WTC11 (cell line): Measurements from ENCODE around the gene DUSP18. TPM values are rescaled to one million over a fixed set of nuclear protein-coding genes. Genes with fewer than 3 reads are reported as not detected.

Experiments
- ATAC-seq: fragments of 200-7000 bp; cut with Tn5 transposase; 2 replicates; pipeline ENCODE4 v1.10.0; 2021; ENCODE audit warnings: mild to moderate bottlenecking, moderate library complexity
- CTCF ChIA-PET: fragments of 300-600 bp; sonication (Branson Sonifier 250); formaldehyde crosslinking; loops from one replicate; lab custom pipeline; 2021; ENCODE audit warnings: antibody characterized with exemption; lab: Charles Lee
- POLR2A ChIA-PET: fragments of 350-600 bp; sonication (Branson Sonifier 250); formaldehyde crosslinking; loops from one replicate; lab custom pipeline; 2021; ENCODE audit warnings: antibody characterized with exemption; lab: Charles Lee
- DNase-seq: peaks from one replicate; pipeline ENCODE4 v3.0.0; 2021; ENCODE audit warnings: low spot score
- H3K27ac Mint-ChIP-seq: 2 replicates; pipeline ENCODE4 v1.8.0; 2021; ENCODE audit warnings: mixed read lengths
- H3K27me3 Mint-ChIP-seq: 2 replicates; pipeline ENCODE4 v1.8.0; 2021; ENCODE audit warnings: low read depth, mild to moderate bottlenecking, moderate library complexity, mixed read lengths
- H3K36me3 Mint-ChIP-seq: 2 replicates; pipeline ENCODE4 v1.8.0; 2021; ENCODE audit warnings: mixed read lengths
- H3K4me1 Mint-ChIP-seq: 2 replicates; pipeline ENCODE4 v1.8.0; 2022; ENCODE audit warnings: mixed read lengths
- H3K4me3 Mint-ChIP-seq: 2 replicates; pipeline ENCODE4 v1.8.0; 2021; ENCODE audit warnings: mild to moderate bottlenecking, moderate library complexity, mixed read lengths
- H3K9me3 Mint-ChIP-seq: 2 replicates; pipeline ENCODE4 v1.8.0; 2021; ENCODE audit warnings: mixed read lengths
- ETV6 ChIP-seq: sonication (generic); formaldehyde crosslinking; IDR thresholded peaks from 2 replicates; pipeline ENCODE4 v1.8.1; 2022; ENCODE audit warnings: mild to moderate bottlenecking, missing genetic modification reagents
- FOXP1 ChIP-seq: sonication (generic); formaldehyde crosslinking; IDR thresholded peaks from 2 replicates; pipeline ENCODE4 v1.8.0; 2022; ENCODE audit warnings: missing genetic modification reagents, mild to moderate bottlenecking, moderate library complexity, borderline replicate concordance
- IRF2 ChIP-seq: sonication (generic); formaldehyde crosslinking; IDR thresholded peaks from 2 replicates; pipeline ENCODE4 v1.8.0; 2022; ENCODE audit warnings: low read depth, missing genetic modification reagents, borderline replicate concordance
- MYBL2 ChIP-seq: sonication (generic); formaldehyde crosslinking; IDR thresholded peaks from 2 replicates; pipeline ENCODE4 v1.8.1; 2023; ENCODE audit warnings: mild to moderate bottlenecking, moderate library complexity, missing genetic modification reagents
- RELA ChIP-seq: sonication (generic); formaldehyde crosslinking; IDR thresholded peaks from 2 replicates; pipeline ENCODE4 v1.8.1; 2022; ENCODE audit warnings: missing genetic modification reagents, mild to moderate bottlenecking, borderline replicate concordance
- RORB ChIP-seq: fragments of 250-450 bp; sonication (Bioruptor Pico); IDR thresholded peaks from 2 replicates; pipeline ENCODE4 v1.9.0; 2021; ENCODE audit warnings: mild to moderate bottlenecking
- SMAD4 ChIP-seq: sonication (generic); formaldehyde crosslinking; IDR thresholded peaks from 2 replicates; pipeline ENCODE4 v1.8.0; 2022; ENCODE audit warnings: mild to moderate bottlenecking, missing genetic modification reagents
- TCF7 ChIP-seq: sonication (generic); formaldehyde crosslinking; IDR thresholded peaks from 2 replicates; pipeline ENCODE4 v1.8.0; 2022; ENCODE audit warnings: mild to moderate bottlenecking, low read depth, missing genetic modification reagents, moderate library complexity
- total RNA-seq: library from RNA; stranded (reverse); gene quantifications from 3 replicates; pipeline ENCODE4 v1.2.3, GENCODE V29; 2021
- TF ChIP-seq, protein P1 (sequence below): sonication (generic); formaldehyde crosslinking; IDR thresholded peaks from 2 replicates; pipeline ENCODE4 v1.8.0; 2022; ENCODE audit warnings: missing genetic modification reagents
- TF ChIP-seq, protein P2 (sequence below): sonication (generic); formaldehyde crosslinking; conservative IDR thresholded peaks from 2 replicates; pipeline ENCODE4 v1.8.1; 2023; ENCODE audit warnings: mild to moderate bottlenecking, low read depth, missing genetic modification reagents, moderate library complexity
- TF ChIP-seq, protein P3 (sequence below): sonication (generic); formaldehyde crosslinking; IDR thresholded peaks from 2 replicates; pipeline ENCODE4 v1.8.1; 2023; ENCODE audit warnings: mild to moderate bottlenecking, missing genetic modification reagents, moderate library complexity
- TF ChIP-seq, protein P4 (sequence below): sonication (generic); formaldehyde crosslinking; IDR thresholded peaks from 2 replicates; pipeline ENCODE4 v1.8.1; 2022; ENCODE audit warnings: missing genetic modification reagents, borderline replicate concordance
- TF ChIP-seq, protein P5 (sequence below): sonication (generic); formaldehyde crosslinking; IDR thresholded peaks from 2 replicates; pipeline ENCODE4 v1.8.1; 2022; ENCODE audit warnings: mild to moderate bottlenecking, moderate library complexity, missing genetic modification reagents
- TF ChIP-seq, protein P6 (sequence below): sonication (generic); formaldehyde crosslinking; conservative IDR thresholded peaks from 2 replicates; pipeline ENCODE4 v1.8.1; 2022; ENCODE audit warnings: mild to moderate bottlenecking, missing genetic modification reagents
- TF ChIP-seq, protein P7 (sequence below): fragments of 250-450 bp; sonication (Bioruptor Pico); IDR thresholded peaks from 2 replicates; pipeline ENCODE4 v1.9.0; 2021; ENCODE audit warnings: moderate library complexity, mild to moderate bottlenecking, inconsistent platforms, borderline replicate concordance
- TF ChIP-seq, protein P8 (sequence below): fragments of 250-450 bp; sonication (Bioruptor Pico); IDR thresholded peaks from 2 replicates; pipeline ENCODE4 v1.9.0; 2021; ENCODE audit warnings: mild to moderate bottlenecking

DUSP18 gene
- total RNA-seq, 1 experiment from 2014 or later = 4.3 TPM

DNA sequence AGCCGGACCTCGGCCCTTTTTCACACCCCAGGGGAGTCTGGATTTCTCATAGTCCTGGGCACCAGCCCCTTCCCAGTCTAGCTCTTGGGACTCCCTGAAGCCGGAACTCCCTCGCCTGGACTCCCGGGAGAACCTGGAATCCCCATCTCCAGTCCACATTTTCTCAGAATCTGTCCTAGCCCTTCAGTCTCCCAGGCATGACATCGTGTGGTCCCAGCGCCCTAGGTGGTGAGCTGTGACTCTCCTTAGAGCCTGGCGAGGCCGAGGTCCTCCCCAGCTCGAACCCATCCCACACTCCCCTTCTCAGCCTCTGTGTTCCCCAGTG is 673 bp upstream of the DUSP18 start:
- Mint-ChIP-seq H3K27me3 (peaks cover 36% of the 10 kb centered on the region), H3K4me3 (peak overlapping the region; percentile 84), H3K4me1 (peaks cover 12% of the 10 kb centered on the region), H3K27ac (no peak overlapping the region), H3K9me3 (no peaks in the 10 kb centered on the region), H3K36me3 (no peaks in the 10 kb centered on the region)
- ATAC-seq (no peak; the same call in 1 of the 2 replicates), DNase-seq (no peak)
- POLR2A ChIA-PET = interaction anchor here (1.4 kb wide), 1 partner anchor 26 kb away, joined by 3 read pairs; no protein-coding TSS in a partner anchor
- CTCF ChIA-PET = interaction anchor here (1.0 to 3.3 kb wide), 4 partner anchors 11 to 76 kb away, joined by 3 to 32 read pairs (median 8); partner anchors contain the start of genes SLC35E4 and TCN2
- TF ChIP-seq, protein P1, sequence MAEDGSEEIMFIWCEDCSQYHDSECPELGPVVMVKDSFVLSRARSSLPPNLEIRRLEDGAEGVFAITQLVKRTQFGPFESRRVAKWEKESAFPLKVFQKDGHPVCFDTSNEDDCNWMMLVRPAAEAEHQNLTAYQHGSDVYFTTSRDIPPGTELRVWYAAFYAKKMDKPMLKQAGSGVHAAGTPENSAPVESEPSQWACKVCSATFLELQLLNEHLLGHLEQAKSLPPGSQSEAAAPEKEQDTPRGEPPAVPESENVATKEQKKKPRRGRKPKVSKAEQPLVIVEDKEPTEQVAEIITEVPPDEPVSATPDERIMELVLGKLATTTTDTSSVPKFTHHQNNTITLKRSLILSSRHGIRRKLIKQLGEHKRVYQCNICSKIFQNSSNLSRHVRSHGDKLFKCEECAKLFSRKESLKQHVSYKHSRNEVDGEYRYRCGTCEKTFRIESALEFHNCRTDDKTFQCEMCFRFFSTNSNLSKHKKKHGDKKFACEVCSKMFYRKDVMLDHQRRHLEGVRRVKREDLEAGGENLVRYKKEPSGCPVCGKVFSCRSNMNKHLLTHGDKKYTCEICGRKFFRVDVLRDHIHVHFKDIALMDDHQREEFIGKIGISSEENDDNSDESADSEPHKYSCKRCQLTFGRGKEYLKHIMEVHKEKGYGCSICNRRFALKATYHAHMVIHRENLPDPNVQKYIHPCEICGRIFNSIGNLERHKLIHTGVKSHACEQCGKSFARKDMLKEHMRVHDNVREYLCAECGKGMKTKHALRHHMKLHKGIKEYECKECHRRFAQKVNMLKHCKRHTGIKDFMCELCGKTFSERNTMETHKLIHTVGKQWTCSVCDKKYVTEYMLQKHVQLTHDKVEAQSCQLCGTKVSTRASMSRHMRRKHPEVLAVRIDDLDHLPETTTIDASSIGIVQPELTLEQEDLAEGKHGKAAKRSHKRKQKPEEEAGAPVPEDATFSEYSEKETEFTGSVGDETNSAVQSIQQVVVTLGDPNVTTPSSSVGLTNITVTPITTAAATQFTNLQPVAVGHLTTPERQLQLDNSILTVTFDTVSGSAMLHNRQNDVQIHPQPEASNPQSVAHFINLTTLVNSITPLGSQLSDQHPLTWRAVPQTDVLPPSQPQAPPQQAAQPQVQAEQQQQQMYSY (CRISPR knock-in tag) = peak; percentile 73
- no peak for TF ChIP-seq TCF7 (CRISPR knock-in tag)
- TF ChIP-seq, protein P2, sequence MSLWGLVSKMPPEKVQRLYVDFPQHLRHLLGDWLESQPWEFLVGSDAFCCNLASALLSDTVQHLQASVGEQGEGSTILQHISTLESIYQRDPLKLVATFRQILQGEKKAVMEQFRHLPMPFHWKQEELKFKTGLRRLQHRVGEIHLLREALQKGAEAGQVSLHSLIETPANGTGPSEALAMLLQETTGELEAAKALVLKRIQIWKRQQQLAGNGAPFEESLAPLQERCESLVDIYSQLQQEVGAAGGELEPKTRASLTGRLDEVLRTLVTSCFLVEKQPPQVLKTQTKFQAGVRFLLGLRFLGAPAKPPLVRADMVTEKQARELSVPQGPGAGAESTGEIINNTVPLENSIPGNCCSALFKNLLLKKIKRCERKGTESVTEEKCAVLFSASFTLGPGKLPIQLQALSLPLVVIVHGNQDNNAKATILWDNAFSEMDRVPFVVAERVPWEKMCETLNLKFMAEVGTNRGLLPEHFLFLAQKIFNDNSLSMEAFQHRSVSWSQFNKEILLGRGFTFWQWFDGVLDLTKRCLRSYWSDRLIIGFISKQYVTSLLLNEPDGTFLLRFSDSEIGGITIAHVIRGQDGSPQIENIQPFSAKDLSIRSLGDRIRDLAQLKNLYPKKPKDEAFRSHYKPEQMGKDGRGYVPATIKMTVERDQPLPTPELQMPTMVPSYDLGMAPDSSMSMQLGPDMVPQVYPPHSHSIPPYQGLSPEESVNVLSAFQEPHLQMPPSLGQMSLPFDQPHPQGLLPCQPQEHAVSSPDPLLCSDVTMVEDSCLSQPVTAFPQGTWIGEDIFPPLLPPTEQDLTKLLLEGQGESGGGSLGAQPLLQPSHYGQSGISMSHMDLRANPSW (CRISPR knock-in tag) = no peak

DNA sequence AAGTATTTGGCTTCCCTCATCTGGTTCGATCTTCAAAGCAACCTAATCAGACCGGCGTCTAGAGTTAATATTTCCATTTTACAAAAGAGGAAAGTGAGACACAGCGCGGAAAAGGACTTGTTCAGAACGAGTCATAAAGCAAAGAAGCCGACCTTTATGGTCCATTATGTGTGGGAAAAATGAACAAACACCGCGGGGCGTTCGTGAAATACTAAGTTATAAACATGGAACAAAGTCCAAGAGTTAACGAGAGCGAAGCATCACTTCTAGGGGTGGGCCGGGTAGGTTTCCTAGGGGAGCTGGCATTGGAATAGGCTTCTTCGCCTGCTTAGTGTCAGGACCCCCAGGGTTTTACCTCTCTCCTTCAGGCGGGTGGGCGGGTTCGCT is 575 bp downstream of the DUSP18 start:
- H3K9me3 Mint-ChIP-seq = no peaks in the 10 kb centered on the region
- DNase-seq (no peak), ATAC-seq (no peak)
- no peaks in the 10 kb centered on the region for H3K36me3 Mint-ChIP-seq
- H3K27me3 Mint-ChIP-seq = peaks cover 36% of the 10 kb centered on the region
- peaks cover 12% of the 10 kb centered on the region for H3K4me1 Mint-ChIP-seq
- peak overlapping the region; percentile 52; the same call in 1 of the 2 replicates for H3K27ac Mint-ChIP-seq
- ChIA-PET CTCF (interaction anchor here (1.0 to 3.3 kb wide), 8 partner anchors 11 to 88 kb away, joined by 3 to 32 read pairs (median 5); partner anchors contain the start of gene SLC35E4), POLR2A (interaction anchor here (1.4 kb wide), 1 partner anchor 27 kb away, joined by 3 read pairs; no protein-coding TSS in a partner anchor)
- TF ChIP-seq FOXP1 (CRISPR knock-in tag) = no peak
- TF ChIP-seq, protein P3, sequence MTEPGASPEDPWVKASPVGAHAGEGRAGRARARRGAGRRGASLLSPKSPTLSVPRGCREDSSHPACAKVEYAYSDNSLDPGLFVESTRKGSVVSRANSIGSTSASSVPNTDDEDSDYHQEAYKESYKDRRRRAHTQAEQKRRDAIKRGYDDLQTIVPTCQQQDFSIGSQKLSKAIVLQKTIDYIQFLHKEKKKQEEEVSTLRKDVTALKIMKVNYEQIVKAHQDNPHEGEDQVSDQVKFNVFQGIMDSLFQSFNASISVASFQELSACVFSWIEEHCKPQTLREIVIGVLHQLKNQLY (CRISPR knock-in tag) = no peak
- no peak for TF ChIP-seq MYBL2 (CRISPR knock-in tag)
- TF ChIP-seq IRF2 (CRISPR knock-in tag) = no peak
- TF ChIP-seq, protein P4, sequence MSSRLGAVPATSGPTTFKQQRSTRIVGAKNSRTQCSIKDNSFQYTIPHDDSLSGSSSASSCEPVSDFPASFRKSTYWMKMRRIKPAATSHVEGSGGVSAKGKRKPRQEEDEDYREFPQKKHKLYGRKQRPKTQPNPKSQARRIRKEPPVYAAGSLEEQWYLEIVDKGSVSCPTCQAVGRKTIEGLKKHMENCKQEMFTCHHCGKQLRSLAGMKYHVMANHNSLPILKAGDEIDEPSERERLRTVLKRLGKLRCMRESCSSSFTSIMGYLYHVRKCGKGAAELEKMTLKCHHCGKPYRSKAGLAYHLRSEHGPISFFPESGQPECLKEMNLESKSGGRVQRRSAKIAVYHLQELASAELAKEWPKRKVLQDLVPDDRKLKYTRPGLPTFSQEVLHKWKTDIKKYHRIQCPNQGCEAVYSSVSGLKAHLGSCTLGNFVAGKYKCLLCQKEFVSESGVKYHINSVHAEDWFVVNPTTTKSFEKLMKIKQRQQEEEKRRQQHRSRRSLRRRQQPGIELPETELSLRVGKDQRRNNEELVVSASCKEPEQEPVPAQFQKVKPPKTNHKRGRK (CRISPR knock-in tag) = no peak
- TF ChIP-seq, protein P5, sequence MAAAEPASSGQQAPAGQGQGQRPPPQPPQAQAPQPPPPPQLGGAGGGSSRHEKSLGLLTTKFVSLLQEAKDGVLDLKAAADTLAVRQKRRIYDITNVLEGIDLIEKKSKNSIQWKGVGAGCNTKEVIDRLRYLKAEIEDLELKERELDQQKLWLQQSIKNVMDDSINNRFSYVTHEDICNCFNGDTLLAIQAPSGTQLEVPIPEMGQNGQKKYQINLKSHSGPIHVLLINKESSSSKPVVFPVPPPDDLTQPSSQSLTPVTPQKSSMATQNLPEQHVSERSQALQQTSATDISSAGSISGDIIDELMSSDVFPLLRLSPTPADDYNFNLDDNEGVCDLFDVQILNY (CRISPR knock-in tag) = no peak
- TF ChIP-seq ETV6 = no peak
- no peak for TF ChIP-seq SMAD4 (CRISPR knock-in tag)
- peak overlapping the region; percentile 84 for H3K4me3 Mint-ChIP-seq

DNA sequence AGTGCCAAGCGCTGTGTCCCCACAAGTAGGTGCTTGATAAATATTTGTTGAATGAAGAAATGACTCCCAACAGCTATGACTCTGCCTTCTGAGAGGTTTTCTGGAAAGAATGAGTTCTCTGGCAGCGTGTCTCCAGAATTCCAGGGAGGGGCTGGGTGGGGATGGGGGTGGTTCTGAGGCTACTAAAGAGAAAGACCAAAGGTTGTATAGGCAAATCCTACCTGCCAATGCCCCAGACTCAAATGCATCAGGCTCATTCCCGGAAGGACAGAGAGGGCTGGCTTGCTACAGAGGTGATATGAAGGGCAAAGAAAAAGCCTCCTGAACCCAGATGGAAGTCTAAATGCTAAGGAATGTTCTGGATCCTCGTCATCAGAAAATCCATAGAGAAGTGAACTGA is 1.9 kb downstream of the DUSP18 start:
- no peaks in the 10 kb centered on the region for H3K36me3 Mint-ChIP-seq
- H3K27me3 Mint-ChIP-seq = peaks cover 35% of the 10 kb centered on the region
- no peak overlapping the region; the same call in 1 of the 2 replicates for H3K4me3 Mint-ChIP-seq
- no peak overlapping the region for H3K27ac Mint-ChIP-seq
- H3K9me3 Mint-ChIP-seq = no peaks in the 10 kb centered on the region
- ATAC-seq (no peak), DNase-seq (no peak)
- H3K4me1 Mint-ChIP-seq = peaks cover 12% of the 10 kb centered on the region
- ChIA-PET CTCF (interaction anchor here (1.2 kb wide), 1 partner anchor 31 kb away, joined by 4 read pairs; no protein-coding TSS in a partner anchor), POLR2A (no interaction called here)
- TF ChIP-seq RORB (no peak), RELA (no peak)
- TF ChIP-seq, protein P6, sequence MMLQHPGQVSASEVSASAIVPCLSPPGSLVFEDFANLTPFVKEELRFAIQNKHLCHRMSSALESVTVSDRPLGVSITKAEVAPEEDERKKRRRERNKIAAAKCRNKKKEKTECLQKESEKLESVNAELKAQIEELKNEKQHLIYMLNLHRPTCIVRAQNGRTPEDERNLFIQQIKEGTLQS (CRISPR knock-in tag) = no peak
- TF ChIP-seq, protein P7, sequence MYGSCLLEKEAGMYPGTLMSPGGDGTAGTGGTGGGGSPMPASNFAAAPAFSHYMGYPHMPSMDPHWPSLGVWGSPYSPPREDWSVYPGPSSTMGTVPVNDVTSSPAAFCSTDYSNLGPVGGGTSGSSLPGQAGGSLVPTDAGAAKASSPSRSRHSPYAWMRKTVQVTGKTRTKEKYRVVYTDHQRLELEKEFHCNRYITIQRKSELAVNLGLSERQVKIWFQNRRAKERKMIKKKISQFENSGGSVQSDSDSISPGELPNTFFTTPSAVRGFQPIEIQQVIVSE (CRISPR knock-in tag) = no peak
- TF ChIP-seq, protein P8, sequence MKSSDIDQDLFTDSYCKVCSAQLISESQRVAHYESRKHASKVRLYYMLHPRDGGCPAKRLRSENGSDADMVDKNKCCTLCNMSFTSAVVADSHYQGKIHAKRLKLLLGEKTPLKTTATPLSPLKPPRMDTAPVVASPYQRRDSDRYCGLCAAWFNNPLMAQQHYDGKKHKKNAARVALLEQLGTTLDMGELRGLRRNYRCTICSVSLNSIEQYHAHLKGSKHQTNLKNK = no peak
